ENCODE measurements around the gene CC2D2A. TPM values are rescaled to one million over a fixed set of nuclear protein-coding genes. Genes with fewer than 3 reads are reported as not detected.

CC2D2A gene
- total RNA-seq, 1 donor from 2014 or later: 14.3 TPM

GRCh38 chr4:15459706-15460105 is 10.0 kb upstream of the CC2D2A start:
- no peak for DNase-seq (ENCODE audit: low spot score)

GRCh38 chr4:15466596-15466995 is 3.1 kb upstream of the CC2D2A start:
- DNase-seq (ENCODE audit: low spot score): no peak

DNA sequence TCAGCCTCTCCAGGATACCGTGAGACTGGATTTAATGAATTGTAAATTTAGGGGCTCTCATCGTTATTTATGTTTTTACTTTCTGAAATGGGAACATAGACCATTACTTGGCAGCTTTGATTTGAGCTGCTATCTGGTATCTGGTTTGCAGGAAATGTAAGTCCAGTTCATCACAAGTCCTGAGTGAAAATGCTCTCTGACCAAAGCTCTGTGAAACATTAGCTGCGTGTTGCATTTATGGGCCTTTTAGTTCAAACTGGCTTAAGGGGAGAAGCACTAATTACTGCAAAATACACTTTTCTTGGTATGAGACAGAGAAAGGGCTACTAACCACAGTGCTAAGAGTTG is 420 bp downstream of the CC2D2A start:
- DNase-seq (ENCODE audit: low spot score): no peak

DNA sequence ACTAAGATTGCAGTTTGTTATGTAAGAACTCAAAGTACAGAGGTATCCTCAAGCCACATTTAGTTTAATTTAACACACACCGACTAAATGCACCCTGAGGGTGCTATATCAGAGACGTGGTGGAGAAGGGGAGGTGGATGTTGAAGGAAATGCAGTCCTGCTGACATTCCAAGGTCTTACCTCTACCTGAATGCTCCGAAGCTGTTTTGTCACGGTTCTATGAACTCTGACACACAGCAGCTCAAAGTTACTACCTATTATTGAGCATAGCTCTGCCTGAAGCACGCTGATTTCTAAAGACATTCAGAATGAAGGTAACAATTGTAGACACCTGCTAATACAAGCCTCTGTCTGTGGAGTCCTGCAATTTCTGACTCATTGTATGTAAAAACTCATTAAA is 6.7 kb downstream of the CC2D2A start:
- DNase-seq (ENCODE audit: low spot score): no peak

DNA sequence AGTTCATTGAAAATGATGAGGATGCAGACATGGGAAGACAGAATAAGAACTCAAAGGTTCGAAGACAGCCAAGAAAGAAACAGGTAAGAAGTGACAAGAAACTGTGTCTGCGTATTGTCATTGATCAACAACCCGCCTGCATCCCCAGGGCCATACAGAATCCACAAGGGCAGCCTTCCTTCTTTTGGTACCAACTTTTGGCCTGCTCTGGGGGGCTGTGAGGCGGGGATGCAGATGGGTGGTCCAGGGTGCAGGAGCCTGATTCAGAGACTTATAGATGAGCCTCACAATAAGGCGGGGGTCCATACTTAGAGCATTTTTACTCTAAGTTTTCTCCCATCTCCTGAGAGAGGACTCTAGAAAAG is 9.0 kb downstream of the CC2D2A start:
- DNase-seq (ENCODE audit: low spot score): no peak

DNA sequence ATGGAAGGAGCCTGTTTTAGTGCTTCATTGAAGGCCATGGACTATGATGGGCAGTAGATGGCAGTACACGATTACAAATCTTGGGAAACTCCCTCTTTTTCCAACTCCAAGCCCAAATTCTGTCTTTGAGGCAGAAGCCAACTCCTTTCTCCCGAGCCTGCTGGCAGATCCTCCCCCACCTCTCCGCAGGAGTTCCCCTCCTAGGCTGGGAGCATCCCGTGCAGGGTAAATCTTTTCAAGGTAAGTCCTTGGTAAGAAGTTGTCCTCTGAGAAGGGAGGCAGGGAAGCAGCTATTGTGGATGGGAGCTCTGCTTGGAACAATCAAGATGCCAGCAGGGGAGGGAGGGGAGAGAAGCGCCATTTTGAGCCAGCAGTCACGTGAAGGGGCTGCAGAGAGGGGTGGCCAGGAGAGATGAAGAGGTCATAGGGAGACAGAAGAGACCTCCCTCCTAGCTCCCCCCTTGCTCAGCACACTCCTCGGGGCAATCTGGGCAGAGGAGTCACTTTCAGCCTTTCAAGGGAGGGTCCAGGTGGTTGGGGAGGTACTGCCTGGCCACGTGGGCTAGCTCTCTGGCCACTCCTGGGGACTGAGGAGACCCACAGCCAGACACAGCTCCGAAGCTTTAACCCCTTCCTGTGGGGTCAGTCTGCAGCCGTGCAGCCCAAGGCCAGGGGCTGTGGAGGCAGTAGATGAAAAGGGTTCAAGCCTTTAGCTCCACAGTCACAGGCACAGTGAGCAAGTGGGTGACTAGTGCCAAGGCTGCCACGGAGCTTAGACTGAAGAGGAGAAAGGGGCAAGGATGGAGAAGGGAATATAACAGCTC is 9.6 kb downstream of the CC2D2A start:
- no peak for DNase-seq (ENCODE audit: low spot score)

GRCh38 chr4:15479913-15480185 is 10.2 kb downstream of the CC2D2A start:
- no peak for DNase-seq (ENCODE audit: low spot score)

- no peak for DNase-seq (ENCODE audit: low spot score)
Observed at GRCh38 chr4:15481961-15482745, 12.5 kb downstream of the CC2D2A start.

- DNase-seq (ENCODE audit: low spot score): no peak
Observed at GRCh38 chr4:15482842-15483241, 13.2 kb downstream of the CC2D2A start.

GRCh38 chr4:15488136-15488535 is 18.5 kb downstream of the CC2D2A start:
- no peak for DNase-seq (ENCODE audit: low spot score)

- DNase-seq (ENCODE audit: low spot score): no peak
Observed at GRCh38 chr4:15488658-15489470, 19.2 kb downstream of the CC2D2A start.

- DNase-seq (ENCODE audit: low spot score): no peak
Observed at GRCh38 chr4:15489551-15489950, 19.9 kb downstream of the CC2D2A start.

- DNase-seq (ENCODE audit: low spot score): no peak
Observed at GRCh38 chr4:15493411-15493810, 23.7 kb downstream of the CC2D2A start.

DNA sequence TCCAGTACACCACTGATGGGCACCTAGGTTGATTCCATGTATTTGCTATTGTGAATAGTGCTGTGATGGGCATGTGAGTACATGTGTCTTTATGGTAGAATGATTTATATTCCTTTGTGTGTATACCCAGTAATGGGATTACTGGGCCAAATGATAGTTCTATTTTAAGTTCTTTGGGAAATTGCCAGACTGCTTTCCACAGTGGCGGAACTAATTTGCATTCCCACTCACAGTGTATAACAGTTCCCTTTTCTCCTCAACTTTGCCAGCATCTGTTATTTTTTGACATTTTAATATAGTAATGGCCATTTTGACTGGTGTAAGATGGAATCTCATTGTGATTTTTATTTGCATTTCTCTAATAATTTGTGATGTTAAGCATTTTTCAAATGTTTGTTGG is 25.9 kb downstream of the CC2D2A start:
- no peak for DNase-seq (ENCODE audit: low spot score)

DNA sequence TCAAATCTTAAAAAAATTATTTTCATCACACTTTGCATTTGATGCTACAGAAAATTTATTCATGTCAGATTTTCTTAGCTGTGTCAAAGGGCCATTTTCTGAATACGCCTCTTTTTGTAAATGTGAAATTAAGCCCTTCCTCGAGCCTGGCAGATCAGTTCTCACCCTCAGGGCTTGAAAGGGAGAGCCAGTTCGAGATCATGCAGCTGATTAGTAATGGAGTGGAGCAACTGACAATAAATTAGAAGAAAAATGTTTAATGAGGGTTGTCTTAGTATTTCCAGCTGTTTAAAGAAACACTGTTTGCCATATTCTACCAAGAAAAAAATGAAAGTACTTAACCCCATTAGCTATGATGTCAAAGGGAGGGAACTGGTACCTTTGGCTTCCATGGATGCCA is 28.7 kb downstream of the CC2D2A start:
- DNase-seq (ENCODE audit: low spot score): no peak

GRCh38 chr4:15500701-15501100 is 31.0 kb downstream of the CC2D2A start:
- DNase-seq (ENCODE audit: low spot score): no peak

GRCh38 chr4:15501941-15502340 is 32.3 kb downstream of the CC2D2A start:
- DNase-seq (ENCODE audit: low spot score): no peak

DNA sequence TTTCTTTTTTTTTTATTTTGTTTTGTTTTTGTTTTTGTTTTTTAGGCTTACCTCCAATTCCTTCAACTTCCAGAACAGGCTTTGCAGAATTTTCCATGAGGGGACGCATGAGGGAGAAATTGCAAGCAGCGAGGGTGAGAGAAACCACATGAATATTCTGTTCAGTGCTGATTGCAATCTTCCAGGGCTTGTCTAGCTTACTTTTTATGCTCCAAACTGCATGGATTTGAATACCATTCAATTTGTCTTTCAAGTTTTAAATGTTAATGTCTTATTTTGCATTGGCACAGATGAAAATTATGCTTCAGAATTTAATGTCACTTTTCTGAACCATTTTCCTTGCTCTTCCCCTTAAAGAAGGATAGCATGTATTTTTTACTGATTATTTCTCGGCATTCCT is 32.7 kb downstream of the CC2D2A start:
- DNase-seq (ENCODE audit: low spot score): no peak

DNA sequence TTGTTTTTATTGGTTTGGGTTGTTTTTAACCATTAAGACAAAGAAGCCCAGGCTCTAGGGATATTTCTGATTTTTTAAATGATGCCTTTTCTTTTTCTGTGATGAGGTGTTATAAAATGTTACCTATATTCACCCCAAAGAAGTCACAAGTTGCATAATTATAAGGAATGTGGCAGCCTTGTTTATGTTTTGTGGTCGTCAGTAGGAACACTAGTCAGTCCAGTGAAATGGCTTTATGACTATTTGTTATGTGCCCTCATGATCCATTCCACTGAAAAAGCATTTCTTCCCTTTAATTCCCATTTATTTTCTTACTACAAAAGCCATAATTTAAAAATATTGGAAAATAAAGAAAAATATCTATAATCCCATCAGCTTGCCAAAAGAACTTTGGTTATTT is 34.4 kb downstream of the CC2D2A start:
- DNase-seq (ENCODE audit: low spot score): no peak

DNA sequence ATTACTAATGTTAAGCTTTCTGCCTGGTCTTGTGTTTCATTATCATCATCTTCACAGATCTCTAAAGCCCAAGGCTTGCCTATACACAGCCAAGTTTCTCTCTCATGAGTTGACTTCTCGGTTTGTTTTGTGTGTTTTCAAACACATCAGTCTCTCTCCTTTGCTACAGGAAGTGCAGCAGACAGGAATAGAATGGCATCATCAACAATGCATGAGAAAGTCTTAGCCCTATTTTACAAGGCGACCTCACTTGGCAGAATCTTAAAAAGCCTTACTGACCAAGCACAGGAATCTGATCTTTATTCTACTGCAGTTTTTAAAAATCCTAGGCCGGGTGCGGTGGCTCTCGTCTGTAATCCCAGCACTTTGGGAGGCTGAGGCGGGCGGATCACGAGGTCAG is 36.8 kb downstream of the CC2D2A start:
- DNase-seq (ENCODE audit: low spot score): no peak

GRCh38 chr4:15507679-15508078 is 38.0 kb downstream of the CC2D2A start:
- DNase-seq (ENCODE audit: low spot score): no peak

- DNase-seq (ENCODE audit: low spot score): no peak
Observed at GRCh38 chr4:15510961-15511360, 41.3 kb downstream of the CC2D2A start.
